Sigmoid colon (tissue), 7 donors: ENCODE measurements around the gene FAHD2B. TPM values are rescaled to one million over a fixed set of nuclear protein-coding genes. Genes with fewer than 3 reads are reported as not detected.
"Not testable (repeated sequence)": the region's sequence is repeated elsewhere in the genome, so short reads cannot be mapped to it uniquely, and the experiment has no call there.

Source experiments
- DNase-seq: peaks from one replicate; pipeline ENCODE4 v3.0.0-alpha.2; 2019
- H3K27ac ChIP-seq, 4 donors: fragments of 200-600 bp; sonication (generic); one replicate each; pipeline ENCODE4 v1.5.1; 2016 to 2019; ENCODE audit warnings: mild to moderate bottlenecking in 1 of 4
- H3K27me3 ChIP-seq, 3 donors: fragments of 200-600 bp; sonication (generic); one replicate each; pipeline ENCODE4 v1.5.1; 2019; ENCODE audit warnings: mild to moderate bottlenecking in 1 of 3
- H3K36me3 ChIP-seq, 4 donors: fragments of 200-600 bp; sonication (generic); one replicate each; pipeline ENCODE4 v1.5.1; 2016 to 2019
- H3K4me1 ChIP-seq, 4 donors: fragments of 200-600 bp; sonication (generic); one replicate each; pipeline ENCODE4 v1.5.1; 2017 to 2019
- H3K4me3 ChIP-seq, 4 donors: fragments of 200-600 bp; sonication (generic); one replicate each; pipeline ENCODE4 v1.5.1; 2017 to 2019; ENCODE audit warnings: mild to moderate bottlenecking in 2 of 4, moderate library complexity in 1 of 4
- H3K9me3 ChIP-seq, 4 donors: fragments of 200-600 bp in 3 of 4; sonication (generic) in 3 of 4; one replicate each; pipeline versions ENCODE4 v1.5.1 to v1.6.1; 2013 to 2019
- EP300 ChIP-seq, 4 donors: sonication (generic); formaldehyde crosslinking; IDR thresholded peaks; one replicate each; pipeline ENCODE4 v1.6.1; 2017; ENCODE audit warnings: antibody characterized with exemption in 4 of 4
- POLR2A ChIP-seq, 2 donors: fragments of 450-650 bp; IDR thresholded peaks; one replicate each; pipeline ENCODE4 v1.6.1; 2016; ENCODE audit warnings: antibody characterized with exemption in 2 of 2, mild to moderate bottlenecking in 2 of 2, moderate library complexity in 2 of 2
- POLR2AphosphoS5 ChIP-seq, 4 donors: sonication (generic); formaldehyde crosslinking; IDR thresholded peaks; one replicate each; pipeline ENCODE4 v1.6.1; 2017; ENCODE audit warnings: antibody characterized with exemption in 4 of 4
- WGBS, 2 donors: extraction: QIAGEN DNeasy Blood & Tissue Kit; methylation state at CpG; one replicate each; pipeline ENCODE4 v1.1.7; 2013; 5-methylcytosine and 5-hydroxymethylcytosine counted together
- intact Hi-C: fragments of 100-400 bp; cut with DNase I; formaldehyde crosslinking; loops from one replicate; pipeline ENCODE4 v1.15.1; 2023
- polyA plus RNA-seq, 3 donors: library from polyadenylated mRNA; stranded (reverse); fragments of 200-250 nt; gene quantifications; one replicate each; pipeline ENCODE4 v1.2.3, GENCODE V29; 2013
- total RNA-seq, 4 donors: library from RNA; depleted of rRNA; stranded (reverse); fragments of >200 nt; gene quantifications; one replicate each; pipeline ENCODE4 v1.1.0, GENCODE V29; 2016
- TF ChIP-seq, protein P1 (sequence below), 4 experiments: fragments of 450-650 bp in 3 of 4; fragments of 200-600 bp in 1 of 4; IDR thresholded peaks; one replicate each; pipeline ENCODE4 v1.5.1; 2016 to 2019; ENCODE audit warnings: antibody characterized with exemption in 4 of 4, mild to moderate bottlenecking in 3 of 4, moderate library complexity in 2 of 4
- donor health status: healthy with polysubstance abuse.
- donor health status: Bipolar disorder and iron deficiency.
- donor health status: healthy.

FAHD2B gene
- total and polyA plus RNA-seq, 7 donors, result 3.0 to 21.6 (median 11.6) TPM

DNA sequence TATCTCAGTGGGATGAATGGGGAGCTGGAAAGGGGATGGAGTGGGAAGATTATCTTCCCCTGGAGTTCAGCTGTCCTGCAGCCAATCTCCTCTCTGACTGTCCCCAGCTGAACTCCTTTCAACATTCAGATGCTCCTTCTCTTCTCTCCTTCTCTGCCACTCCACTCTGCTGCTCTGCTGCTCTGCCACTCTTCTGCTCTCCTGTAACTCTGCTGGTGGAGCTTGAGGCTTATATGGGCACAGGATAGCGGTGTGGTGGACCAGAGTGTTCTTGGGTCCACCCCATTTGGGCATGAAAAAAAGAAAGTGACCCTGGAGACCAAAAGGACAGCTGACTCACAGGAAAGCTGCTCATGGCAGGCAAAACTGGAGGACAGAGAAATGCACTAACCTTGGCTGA is 26.6 kb downstream of the FAHD2B start:
- no peaks in the 10 kb centered on the region for H3K27me3 ChIP-seq
- TF ChIP-seq POLR2A (IDR thresholded peaks at IDR 0.05) (no peak), EP300 (IDR thresholded peaks at IDR 0.05) (no peak), POLR2AphosphoS5 (IDR thresholded peaks at IDR 0.05) (no peak)
- TF ChIP-seq, protein P1, sequence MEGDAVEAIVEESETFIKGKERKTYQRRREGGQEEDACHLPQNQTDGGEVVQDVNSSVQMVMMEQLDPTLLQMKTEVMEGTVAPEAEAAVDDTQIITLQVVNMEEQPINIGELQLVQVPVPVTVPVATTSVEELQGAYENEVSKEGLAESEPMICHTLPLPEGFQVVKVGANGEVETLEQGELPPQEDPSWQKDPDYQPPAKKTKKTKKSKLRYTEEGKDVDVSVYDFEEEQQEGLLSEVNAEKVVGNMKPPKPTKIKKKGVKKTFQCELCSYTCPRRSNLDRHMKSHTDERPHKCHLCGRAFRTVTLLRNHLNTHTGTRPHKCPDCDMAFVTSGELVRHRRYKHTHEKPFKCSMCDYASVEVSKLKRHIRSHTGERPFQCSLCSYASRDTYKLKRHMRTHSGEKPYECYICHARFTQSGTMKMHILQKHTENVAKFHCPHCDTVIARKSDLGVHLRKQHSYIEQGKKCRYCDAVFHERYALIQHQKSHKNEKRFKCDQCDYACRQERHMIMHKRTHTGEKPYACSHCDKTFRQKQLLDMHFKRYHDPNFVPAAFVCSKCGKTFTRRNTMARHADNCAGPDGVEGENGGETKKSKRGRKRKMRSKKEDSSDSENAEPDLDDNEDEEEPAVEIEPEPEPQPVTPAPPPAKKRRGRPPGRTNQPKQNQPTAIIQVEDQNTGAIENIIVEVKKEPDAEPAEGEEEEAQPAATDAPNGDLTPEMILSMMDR (IDR thresholded peaks at IDR 0.05), result no peak
- no peaks in the 10 kb centered on the region for H3K9me3 ChIP-seq
- intact Hi-C loops, result no loop called here
- no peaks in the 10 kb centered on the region for H3K36me3 ChIP-seq
- H3K4me1 ChIP-seq, result no peaks in the 10 kb centered on the region
- 79 to 81% methylated on average over 1 of the region's 1 CpG for WGBS, 2 donors
- H3K27ac ChIP-seq, result no peak overlapping the region
- no peak for DNase-seq
- no peak overlapping the region for H3K4me3 ChIP-seq

DNA sequence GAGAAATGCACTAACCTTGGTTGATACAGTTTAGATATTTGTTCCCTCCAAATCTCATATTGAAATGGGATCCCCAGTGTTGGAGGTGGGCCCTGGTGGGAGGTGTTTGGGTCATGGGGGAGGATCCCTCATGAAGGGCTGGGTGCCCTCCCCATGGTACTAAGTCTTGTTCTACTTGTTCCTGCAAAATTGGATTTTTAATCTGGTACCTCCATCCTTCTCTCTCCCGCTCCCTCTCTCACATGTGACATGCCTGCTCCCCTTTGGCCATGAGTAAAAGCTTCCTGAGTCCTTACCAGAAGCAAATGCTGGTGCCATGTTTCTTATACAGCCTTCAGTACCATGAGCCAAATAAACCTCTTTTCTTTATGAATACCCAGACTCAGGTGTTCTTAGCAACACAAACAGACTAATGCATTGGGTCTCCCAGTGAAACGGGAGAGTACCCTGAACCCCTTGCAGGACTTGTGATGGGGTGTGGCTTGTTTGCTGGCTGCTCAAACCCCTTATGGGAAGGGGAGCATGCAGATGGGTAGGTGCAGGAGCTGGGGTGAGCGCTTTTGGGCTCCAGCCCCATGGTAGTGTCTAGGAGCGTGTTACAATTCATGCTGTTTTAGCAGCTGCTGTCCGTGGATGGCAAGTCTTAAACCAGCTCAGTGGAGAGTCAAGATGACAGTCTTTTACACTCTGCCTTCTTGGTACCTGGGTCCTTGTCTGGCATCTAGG is 27.2 kb downstream of the FAHD2B start:
- Histone ChIP-seq H3K27me3 (no peaks in the 10 kb centered on the region), H3K4me3 (no peak overlapping the region), H3K27ac (no peak overlapping the region), H3K9me3 (no peaks in the 10 kb centered on the region), H3K4me1 (no peaks in the 10 kb centered on the region), H3K36me3 (no peaks in the 10 kb centered on the region)
- no peak for TF ChIP-seq POLR2AphosphoS5 (IDR thresholded peaks at IDR 0.05)
- TF ChIP-seq, protein P1 (IDR thresholded peaks at IDR 0.05), result no peak
- TF ChIP-seq EP300 (IDR thresholded peaks at IDR 0.05), result no peak
- TF ChIP-seq POLR2A (IDR thresholded peaks at IDR 0.05), result no peak
- 77 to 83% methylated on average over 5 of the region's 5 CpGs for WGBS, 2 donors
- intact Hi-C loops, result no loop called here
- no peak for DNase-seq

DNA sequence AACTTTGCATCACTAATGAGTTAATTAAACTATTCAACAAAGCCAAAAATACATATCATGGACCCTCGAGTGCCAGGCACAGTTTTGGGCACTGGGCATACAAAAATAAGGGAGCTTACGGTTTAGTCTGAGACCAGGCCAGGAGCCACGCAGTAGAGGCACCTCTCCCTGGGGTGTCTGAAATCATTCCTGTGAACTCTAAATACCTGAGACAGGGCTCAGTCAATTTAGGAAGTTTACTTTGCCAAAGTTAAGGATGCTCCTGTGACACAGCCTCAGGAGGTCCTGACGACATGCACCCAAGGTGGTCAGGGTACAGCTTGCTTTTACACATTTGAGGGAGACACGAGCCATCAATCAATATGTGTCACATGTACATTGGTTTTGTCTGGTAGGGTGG is 28.7 kb downstream of the FAHD2B start:
- H3K27me3 ChIP-seq, intact Hi-C loops, H3K36me3 ChIP-seq, DNase-seq, H3K9me3 ChIP-seq, H3K4me3 ChIP-seq, H3K27ac ChIP-seq, H3K4me1 ChIP-seq: not testable (repeated sequence)
- 78 to 79% methylated on average over 5 of the region's 5 CpGs for WGBS, 2 donors

DNA sequence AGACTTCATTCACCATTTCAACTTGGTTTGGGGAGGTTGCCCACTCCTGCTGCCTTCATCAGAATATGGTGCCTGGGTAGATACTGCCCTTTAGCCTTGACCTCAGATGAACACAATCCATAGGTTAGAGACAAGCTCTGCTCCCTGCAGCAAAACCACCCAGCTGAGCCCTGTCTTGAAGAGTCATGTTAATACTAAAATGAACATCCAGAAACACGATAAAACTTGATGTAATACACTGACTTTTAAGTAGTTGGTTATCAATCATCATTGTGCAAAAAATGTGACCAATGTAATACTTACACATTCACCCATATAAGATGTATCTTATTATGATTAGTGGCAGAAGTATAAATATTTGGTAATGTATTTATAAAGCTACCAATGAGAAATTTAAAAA is 32.7 kb downstream of the FAHD2B start:
- DNase-seq, H3K4me1 ChIP-seq, intact Hi-C loops, H3K4me3 ChIP-seq, H3K9me3 ChIP-seq, H3K27me3 ChIP-seq, H3K27ac ChIP-seq, H3K36me3 ChIP-seq: not testable (repeated sequence)
- 80 to 84% methylated on average over 1 of the region's 1 CpG for WGBS, 2 donors

DNA sequence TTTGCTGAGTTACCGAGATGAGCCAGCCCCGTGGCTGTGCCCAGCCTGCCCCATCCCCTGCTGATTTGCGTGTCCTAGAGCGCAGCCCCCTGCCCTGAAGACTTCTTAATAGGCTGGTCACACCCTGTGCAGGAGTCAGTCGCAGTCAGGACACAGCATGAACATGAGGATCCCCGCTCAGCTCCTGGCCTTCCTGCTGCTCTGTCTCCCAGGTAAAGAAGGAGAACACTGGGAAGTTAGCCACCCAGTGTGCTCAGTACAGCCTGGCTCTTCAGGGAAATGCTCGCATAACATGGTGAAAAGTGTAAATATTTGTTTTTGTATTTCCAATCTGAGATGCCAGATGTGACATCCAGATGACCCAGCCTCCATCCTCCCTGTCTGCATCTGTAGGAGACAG is 34.9 kb downstream of the FAHD2B start:
- 59 to 68% methylated on average over 7 of the region's 7 CpGs for WGBS, 2 donors

DNA sequence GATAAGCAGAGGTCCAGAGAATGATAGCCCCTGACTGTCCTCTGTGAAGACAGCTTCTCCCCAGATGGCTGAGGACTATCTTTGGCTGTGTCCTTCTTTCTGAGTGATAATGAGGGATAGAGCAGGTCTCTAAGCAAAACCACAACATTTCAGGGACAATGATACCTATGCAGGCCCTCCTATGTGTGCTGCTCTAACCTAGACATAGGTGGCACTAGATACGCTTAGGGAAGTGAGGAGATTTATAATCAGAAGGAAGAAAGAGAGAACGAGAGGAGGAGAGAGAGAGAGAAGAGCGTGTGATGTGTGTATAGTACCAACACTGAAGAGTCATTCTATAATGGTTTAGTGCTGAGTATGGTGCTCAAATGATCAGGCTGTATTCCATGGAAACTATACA is 38.5 kb downstream of the FAHD2B start:
- DNase-seq, H3K36me3 ChIP-seq, H3K27me3 ChIP-seq, H3K27ac ChIP-seq, H3K9me3 ChIP-seq, intact Hi-C loops, H3K4me1 ChIP-seq, H3K4me3 ChIP-seq: not testable (repeated sequence)
- 74 to 76% methylated on average over 3 of the region's 3 CpGs for WGBS, 2 donors

More for the DNA sequence above, 34.9 kb downstream of the FAHD2B start:
- DNase-seq, H3K4me1 ChIP-seq, intact Hi-C loops, H3K27ac ChIP-seq, H3K36me3 ChIP-seq, H3K4me3 ChIP-seq, H3K27me3 ChIP-seq, H3K9me3 ChIP-seq: not testable (repeated sequence)

DNA sequence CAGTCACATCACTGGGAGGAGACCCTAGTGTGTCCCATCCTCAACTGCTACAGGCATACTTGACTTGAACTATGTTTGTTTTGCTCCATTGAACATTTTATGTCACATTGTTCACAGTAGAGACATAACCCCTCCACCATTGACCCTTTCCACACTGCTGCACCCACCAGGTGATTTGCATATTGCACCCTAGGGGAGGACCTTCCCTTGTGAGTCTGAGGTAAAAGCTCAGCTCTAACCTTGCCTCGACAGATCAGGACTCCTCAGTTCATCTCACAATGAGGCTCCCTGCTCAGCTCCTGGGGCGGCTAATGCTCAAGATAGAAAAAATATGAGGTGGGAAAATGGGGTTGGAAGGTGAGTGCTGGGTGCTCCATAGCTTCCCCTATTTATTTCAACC is 44.6 kb downstream of the FAHD2B start:
- H3K36me3 ChIP-seq, intact Hi-C loops, H3K4me1 ChIP-seq, H3K27me3 ChIP-seq, H3K4me3 ChIP-seq, DNase-seq, H3K9me3 ChIP-seq, H3K27ac ChIP-seq: not testable (repeated sequence)
- 62 to 63% methylated on average over 2 of the region's 2 CpGs for WGBS, 2 donors

DNA sequence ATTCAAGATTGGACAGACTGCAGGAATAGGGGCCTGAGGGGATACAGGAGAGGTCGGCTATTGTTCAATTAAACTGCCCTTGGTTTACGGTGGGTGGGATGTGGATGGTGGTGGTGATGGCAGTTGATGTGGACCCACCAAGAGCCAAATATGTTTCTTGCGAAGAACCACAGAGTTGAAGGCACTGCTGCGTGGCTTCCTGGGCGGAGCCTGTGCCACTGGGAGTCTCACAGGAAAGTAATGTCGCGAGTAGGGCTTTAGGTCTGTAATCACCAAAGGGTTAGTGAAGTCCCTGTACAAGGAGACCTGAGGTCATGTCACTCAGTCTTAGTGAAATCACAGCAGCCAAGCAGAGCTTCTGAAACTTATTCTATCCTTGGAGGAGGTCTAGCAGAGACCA is 46.2 kb downstream of the FAHD2B start:
- 46 to 84% methylated on average over 7 of the region's 7 CpGs for WGBS, 2 donors
- H3K36me3 ChIP-seq, H3K27ac ChIP-seq, DNase-seq, H3K4me3 ChIP-seq, H3K4me1 ChIP-seq, H3K9me3 ChIP-seq, intact Hi-C loops, H3K27me3 ChIP-seq: not testable (repeated sequence)

DNA sequence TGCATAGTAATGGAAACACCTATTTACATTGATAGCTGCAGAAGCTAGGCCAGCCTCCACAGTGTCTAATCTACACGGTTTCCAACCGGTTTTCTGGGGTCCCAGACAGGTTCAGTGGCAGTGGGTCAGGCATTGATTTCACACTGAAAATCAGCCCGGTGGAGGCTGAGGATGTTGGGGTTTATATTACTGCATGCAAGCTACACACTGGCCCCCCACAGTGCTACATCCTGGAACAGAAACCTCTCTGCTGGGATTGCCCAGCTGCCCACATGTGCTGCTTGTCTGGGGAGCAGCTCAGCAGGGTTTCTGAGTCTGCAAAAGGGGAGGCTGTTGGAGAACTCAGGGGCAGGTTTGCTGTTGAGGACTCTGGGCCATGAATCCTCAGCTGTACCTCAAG is 48.0 kb downstream of the FAHD2B start:
- 83 to 84% methylated on average over 3 of the region's 3 CpGs for WGBS, 2 donors
- H3K4me3 ChIP-seq, DNase-seq, H3K36me3 ChIP-seq, H3K4me1 ChIP-seq, H3K9me3 ChIP-seq, H3K27ac ChIP-seq, H3K27me3 ChIP-seq, intact Hi-C loops: not testable (repeated sequence)

DNA sequence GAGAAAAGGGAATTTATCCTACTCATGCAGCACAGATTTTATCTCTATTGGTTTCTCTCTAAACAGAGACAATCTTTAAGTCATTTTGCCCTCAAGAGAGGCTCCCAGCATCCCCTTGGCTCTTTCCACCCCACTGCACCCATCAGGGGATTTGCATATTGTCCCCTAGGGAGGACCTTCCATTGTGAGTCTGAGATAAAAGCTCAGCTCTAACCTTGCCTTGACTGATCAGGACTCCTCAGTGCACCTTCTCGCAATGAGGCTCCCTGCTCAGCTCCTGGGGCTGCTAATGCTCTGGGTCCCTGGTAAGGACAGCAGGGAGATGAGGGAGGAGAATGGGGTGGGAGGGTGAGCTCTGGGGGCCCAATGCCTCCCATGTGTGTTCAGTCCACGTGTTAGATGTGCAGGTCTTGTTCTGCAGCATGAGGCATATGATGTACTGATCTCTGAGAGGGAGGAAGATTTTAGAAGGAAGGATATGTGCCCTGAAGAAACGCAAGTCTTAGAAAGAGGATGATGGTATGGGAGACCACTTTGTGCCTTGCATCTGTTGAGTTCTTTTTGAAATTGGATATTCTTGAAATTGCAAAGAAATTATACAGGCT is 48.7 kb downstream of the FAHD2B start:
- WGBS, 2 donors, result 57 to 66% methylated on average over 3 of the region's 3 CpGs

More for the DNA sequence above, 48.7 kb downstream of the FAHD2B start:
- H3K36me3 ChIP-seq, H3K4me3 ChIP-seq, intact Hi-C loops, H3K27ac ChIP-seq, H3K4me1 ChIP-seq, H3K9me3 ChIP-seq, H3K27me3 ChIP-seq, DNase-seq: not testable (repeated sequence)
